ENCODE measurements around the gene ZNF222. TPM values are rescaled to one million over a fixed set of nuclear protein-coding genes. Genes with fewer than 3 reads are reported as not detected.

Gene ZNF222
- total and polyA plus RNA-seq, 2 of the 4 experiments (the other 2 are of a cell fraction) = 3.2 to 7.0 TPM

DNA sequence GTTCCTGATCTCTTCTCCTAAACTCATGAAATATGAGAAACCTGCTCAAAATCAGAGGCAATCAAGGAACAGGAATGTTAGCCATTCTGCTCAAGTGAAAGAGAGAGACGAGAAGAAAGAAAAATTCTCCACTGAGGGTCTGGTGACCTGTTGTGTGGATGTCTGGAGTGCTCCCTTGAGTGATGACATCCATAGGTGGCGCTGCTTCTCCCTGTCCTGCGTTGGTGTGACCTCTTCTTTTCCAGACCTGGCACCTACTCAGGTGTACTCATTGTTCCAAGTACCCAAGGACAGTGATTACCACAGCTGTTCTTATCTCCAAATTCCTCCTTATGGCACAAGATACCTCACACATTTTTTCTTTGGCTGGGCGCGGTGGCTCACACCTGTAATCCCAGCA is 30.7 kb downstream of the ZNF222 start:
- no peak overlapping the region for H4K5ac ChIP-seq (ENCODE audit: low read depth, low read length)
- TF ChIP-seq NFE2L2 (IDR thresholded peaks at IDR 0.05; ENCODE audit: low read depth, low read length) (no peak), FOS (IDR thresholded peaks at IDR 0.05; ENCODE audit: low read depth, low read length) (no peak), RFX5 (IDR thresholded peaks at IDR 0.05; ENCODE audit: low read depth, low read length) (no peak), CHD1 (IDR thresholded peaks at IDR 0.05; ENCODE audit: low read depth, low read length) (no peak), POLR2A (IDR thresholded peaks at IDR 0.05; ENCODE audit: low read depth, low read length) (no peak), BHLHE40 (IDR thresholded peaks at IDR 0.05; ENCODE audit: low read depth, low read length) (no peak), MAZ (IDR thresholded peaks at IDR 0.05; ENCODE audit: borderline replicate concordance, low read depth, low read length) (no peak), SMC3 (IDR thresholded peaks at IDR 0.05; ENCODE audit: low read depth, low read length) (no peak), CEBPB (IDR thresholded peaks at IDR 0.05; ENCODE audit: low read depth, low read length) (no peak), MAFK (IDR thresholded peaks at IDR 0.05; ENCODE audit: low read depth, low read length) (no peak), MXI1 (IDR thresholded peaks at IDR 0.05; ENCODE audit: borderline replicate concordance, low read depth, low read length) (no peak), RAD21 (IDR thresholded peaks at IDR 0.05; ENCODE audit: low read length) (no peak), RCOR1 (IDR thresholded peaks at IDR 0.05; ENCODE audit: insufficient replicate concordance, low read length) (no peak)
- TF ChIP-seq, protein P1, sequence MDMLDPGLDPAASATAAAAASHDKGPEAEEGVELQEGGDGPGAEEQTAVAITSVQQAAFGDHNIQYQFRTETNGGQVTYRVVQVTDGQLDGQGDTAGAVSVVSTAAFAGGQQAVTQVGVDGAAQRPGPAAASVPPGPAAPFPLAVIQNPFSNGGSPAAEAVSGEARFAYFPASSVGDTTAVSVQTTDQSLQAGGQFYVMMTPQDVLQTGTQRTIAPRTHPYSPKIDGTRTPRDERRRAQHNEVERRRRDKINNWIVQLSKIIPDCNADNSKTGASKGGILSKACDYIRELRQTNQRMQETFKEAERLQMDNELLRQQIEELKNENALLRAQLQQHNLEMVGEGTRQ (IDR thresholded peaks at IDR 0.05; ENCODE audit: low read depth, low read length) = no peak
- TF ChIP-seq, protein P2, sequence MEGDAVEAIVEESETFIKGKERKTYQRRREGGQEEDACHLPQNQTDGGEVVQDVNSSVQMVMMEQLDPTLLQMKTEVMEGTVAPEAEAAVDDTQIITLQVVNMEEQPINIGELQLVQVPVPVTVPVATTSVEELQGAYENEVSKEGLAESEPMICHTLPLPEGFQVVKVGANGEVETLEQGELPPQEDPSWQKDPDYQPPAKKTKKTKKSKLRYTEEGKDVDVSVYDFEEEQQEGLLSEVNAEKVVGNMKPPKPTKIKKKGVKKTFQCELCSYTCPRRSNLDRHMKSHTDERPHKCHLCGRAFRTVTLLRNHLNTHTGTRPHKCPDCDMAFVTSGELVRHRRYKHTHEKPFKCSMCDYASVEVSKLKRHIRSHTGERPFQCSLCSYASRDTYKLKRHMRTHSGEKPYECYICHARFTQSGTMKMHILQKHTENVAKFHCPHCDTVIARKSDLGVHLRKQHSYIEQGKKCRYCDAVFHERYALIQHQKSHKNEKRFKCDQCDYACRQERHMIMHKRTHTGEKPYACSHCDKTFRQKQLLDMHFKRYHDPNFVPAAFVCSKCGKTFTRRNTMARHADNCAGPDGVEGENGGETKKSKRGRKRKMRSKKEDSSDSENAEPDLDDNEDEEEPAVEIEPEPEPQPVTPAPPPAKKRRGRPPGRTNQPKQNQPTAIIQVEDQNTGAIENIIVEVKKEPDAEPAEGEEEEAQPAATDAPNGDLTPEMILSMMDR (conservative IDR thresholded peaks at IDR 0.05; ENCODE audit: low read depth, low read length) = no peak
- TF ChIP-seq, protein P3, sequence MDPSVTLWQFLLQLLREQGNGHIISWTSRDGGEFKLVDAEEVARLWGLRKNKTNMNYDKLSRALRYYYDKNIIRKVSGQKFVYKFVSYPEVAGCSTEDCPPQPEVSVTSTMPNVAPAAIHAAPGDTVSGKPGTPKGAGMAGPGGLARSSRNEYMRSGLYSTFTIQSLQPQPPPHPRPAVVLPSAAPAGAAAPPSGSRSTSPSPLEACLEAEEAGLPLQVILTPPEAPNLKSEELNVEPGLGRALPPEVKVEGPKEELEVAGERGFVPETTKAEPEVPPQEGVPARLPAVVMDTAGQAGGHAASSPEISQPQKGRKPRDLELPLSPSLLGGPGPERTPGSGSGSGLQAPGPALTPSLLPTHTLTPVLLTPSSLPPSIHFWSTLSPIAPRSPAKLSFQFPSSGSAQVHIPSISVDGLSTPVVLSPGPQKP (IDR thresholded peaks at IDR 0.05; ENCODE audit: borderline replicate concordance, low read depth, low read length) = no peak
- H4K8ac ChIP-seq (ENCODE audit: low read depth in 2 of 2, low read length in 2 of 2) = no peak overlapping the region
- no peak overlapping the region for H3K4me3 ChIP-seq (ENCODE audit: insufficient read depth, low read depth, low read length)
- H3K4ac ChIP-seq (ENCODE audit: low read depth, low read length) = no peak overlapping the region
- H2BK20ac ChIP-seq (ENCODE audit: low read depth, low read length) = no peak overlapping the region
- H3K79me1 ChIP-seq (ENCODE audit: low read depth in 1 of 2, low read length in 2 of 2) = peaks cover 5 to 16% of the 10 kb centered on the region in 2 experiments; a peak in 3 of 4 replicates
- H3K27me3 ChIP-seq (ENCODE audit: control insufficient read depth, insufficient read depth, low read length) = no peaks in the 10 kb centered on the region
- POLR2A ChIA-PET (ENCODE audit: unreplicated experiment) = interaction anchor here (0.7 kb wide), 1 partner anchor 19 kb away, joined by 7 read pairs; no protein-coding TSS in a partner anchor
- in situ Hi-C loops (cut with MboI; ENCODE audit: low sequenced_read_pairs) = no loop called here
- dilution Hi-C loops (cut with HindIII; ENCODE audit: low sequenced_read_pairs, unreplicated experiment) = no loop called here
- H2BK5ac ChIP-seq (ENCODE audit: low read depth, low read length, poor library complexity, severe bottlenecking) = no peak overlapping the region
- H3K23ac ChIP-seq (ENCODE audit: low read depth, low read length) = no peak overlapping the region
- H3K4me2 ChIP-seq (ENCODE audit: low read depth, low read length) = no peak overlapping the region
- CTCF ChIA-PET = no interaction called here
- H3K4me1 ChIP-seq (ENCODE audit: control insufficient read depth, insufficient read depth, low read length) = 0 out of 2 replicates have a peak, but pooled peaks cover 2% of the 10 kb centered on the region
- H2AK5ac ChIP-seq (ENCODE audit: low read depth, low read length) = no peak overlapping the region
- DNase-seq (no peak), ATAC-seq (ENCODE audit: low read depth) (no peak)
- H3K14ac ChIP-seq (replicated peaks; ENCODE audit: low read depth, low read length) = no peak overlapping the region
- no CpG with 5 or more reads among the region's 5 CpGs for WGBS, 2 experiments (ENCODE audit: extremely low coverage in 2 of 2, insufficient read length in 1 of 2)
- no peak overlapping the region for H4K91ac ChIP-seq (ENCODE audit: insufficient read depth, low read depth, low read length)
- H2BK120ac ChIP-seq (ENCODE audit: low read depth, low read length) = no peak overlapping the region
- no peak overlapping the region for H3K27ac ChIP-seq (ENCODE audit: insufficient read depth, low read length)
- intact Hi-C loops (cut with micrococcal nuclease) = no loop called here
- H2AFZ ChIP-seq (replicated peaks; ENCODE audit: low read length, poor library complexity) = no peak overlapping the region
- BruUV-seq (replicated peaks) = no TSS peak
- no peaks in the 10 kb centered on the region for H3K9me3 ChIP-seq (ENCODE audit: control insufficient read depth, insufficient read depth, low read length)
- H4K20me1 ChIP-seq (ENCODE audit: insufficient read depth, low read length) = no peaks in the 10 kb centered on the region
- peaks cover 26% of the 10 kb centered on the region for H3K36me3 ChIP-seq (ENCODE audit: control insufficient read depth, insufficient read depth, low read length)
- no peak overlapping the region for H2AK9ac ChIP-seq (replicated peaks; ENCODE audit: low read depth, low read length, poor library complexity)
- H3K9ac ChIP-seq (ENCODE audit: low read depth, low read length) = no peak overlapping the region
- peaks cover 6% of the 10 kb centered on the region for H3K9me1 ChIP-seq (ENCODE audit: insufficient read depth, low read length)
- H3K56ac ChIP-seq (ENCODE audit: extremely low read depth, insufficient read depth, low read length) = no peak overlapping the region
- H3K18ac ChIP-seq (ENCODE audit: low read depth, low read length) = no peak overlapping the region
- H2BK15ac ChIP-seq (ENCODE audit: low read depth, low read length) = no peak overlapping the region
